Medulla oblongata (tissue), 1 donor: ENCODE results near the gene FLNB.

ENCODE experiments used
- DNase-seq: peaks from one replicate; pipeline ENCODE4 v3.0.0-alpha.2; 2015; ENCODE audit errors: extremely low spot score

FLNB gene

DNA sequence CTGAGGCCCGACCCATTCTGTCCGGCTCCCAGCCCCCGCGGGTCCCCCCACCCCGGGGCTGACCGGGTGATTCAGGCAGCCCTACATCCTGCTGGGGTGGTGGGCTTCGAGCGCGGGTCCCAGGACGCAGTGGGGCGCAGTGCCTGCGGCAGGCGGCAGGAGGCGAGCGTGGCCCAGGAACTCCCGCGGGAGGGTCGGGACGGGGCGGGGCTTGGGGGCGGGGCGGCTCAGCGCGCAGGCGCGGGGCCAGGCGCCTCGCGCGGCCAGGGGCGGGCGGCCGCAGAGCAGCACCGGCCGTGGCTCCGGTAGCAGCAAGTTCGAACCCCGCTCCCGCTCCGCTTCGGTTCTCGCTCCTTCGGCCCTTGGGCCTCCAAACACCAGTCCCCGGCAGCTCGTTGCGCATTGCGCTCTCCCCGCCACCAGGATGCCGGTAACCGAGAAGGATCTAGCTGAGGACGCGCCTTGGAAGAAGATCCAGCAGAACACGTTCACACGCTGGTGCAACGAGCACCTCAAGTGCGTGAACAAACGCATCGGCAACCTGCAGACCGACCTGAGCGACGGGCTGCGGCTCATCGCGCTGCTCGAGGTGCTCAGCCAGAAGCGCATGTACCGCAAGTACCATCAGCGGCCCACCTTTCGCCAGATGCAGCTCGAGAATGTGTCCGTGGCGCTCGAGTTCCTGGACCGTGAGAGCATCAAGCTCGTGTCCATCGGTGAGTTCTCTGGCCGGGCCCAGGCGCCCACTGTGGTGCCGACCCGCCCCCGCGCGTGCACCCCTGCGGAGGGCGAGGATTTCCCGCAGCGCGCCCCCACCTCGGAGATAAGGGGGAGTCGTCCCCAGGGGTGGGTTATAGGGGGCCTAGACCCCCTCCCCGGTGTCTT is at the start of gene FLNB:
Gene FLNB (plus strand): TSS at position 282 of the 885 bp plus-strand sequence. CDS start 143 bp downstream, at position 425.
- peak; percentile 74 for DNase-seq

DNA sequence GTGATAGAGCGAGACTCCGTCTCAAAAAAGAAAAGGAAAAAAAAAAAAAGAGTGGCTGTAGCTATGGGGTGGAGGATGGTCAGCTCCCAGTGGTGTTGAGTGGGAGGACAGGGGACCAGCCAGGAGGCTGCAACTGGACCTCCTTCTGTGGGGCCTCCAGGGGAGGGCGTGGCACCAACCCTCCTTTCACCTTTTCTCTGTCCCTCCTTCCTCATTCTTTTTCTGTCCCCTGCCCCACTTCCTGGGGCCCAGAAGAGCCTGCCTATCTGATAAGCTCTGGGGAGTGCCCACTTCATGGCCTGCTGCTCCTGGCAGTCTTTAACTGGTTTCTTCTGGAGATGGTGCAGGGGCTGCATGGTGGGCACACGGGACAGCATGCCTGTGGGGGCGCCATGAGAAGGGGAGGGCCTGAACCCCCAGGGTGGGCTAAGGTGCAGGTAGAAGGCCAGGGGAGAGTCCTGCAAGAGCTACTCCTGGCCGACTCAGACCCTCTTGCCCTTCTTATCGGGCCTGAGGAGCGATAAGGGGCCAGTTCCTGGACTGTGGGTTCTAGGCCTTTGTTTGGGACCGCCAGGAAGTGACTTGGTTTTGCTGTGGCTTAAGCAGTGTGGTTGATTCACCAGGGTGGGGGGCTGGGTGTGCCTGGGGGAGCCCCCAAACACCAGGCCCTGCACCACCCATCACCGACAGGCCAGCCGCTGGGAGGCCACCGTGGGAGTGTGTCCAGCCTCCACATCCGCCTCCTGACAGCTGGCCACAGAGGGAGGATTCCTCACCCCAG is 49.4 kb upstream of the FLNB start:
- DNase-seq, result no peak

DNA sequence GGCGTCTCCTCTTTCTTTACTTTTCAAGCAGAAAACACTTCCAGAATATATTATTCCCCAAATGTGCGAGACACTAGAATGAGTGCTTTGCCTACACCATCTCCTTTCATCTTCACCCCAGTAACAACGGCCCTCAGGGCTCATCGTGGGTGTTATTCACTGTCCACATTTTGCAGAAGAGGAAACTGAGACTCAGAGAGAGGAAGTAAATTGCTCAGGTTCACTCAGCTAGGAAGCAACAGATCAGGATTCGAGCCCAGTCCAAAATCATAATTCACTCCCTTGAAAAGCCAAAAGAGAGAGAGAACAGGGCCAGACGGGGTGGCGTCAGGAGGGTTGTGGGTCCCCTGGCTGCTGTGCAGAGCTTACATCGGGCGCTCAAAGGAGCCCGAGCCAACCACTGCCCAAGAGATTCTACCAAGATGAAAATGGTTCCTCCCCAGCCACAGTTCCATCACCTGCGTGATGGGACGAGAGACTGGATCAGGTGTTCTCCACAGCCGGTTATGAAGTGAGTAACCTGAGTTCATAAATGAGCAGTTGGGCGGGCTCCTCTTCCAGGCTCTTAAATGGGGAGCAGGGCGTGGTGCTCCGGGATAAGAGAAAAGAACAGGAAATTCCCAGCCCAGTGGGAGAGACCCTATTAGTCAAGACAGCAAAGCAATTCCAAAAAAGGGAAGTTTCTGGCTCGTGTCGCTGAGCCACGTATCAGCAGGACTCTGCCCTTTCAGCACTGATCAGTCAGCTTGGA is 48.6 kb upstream of the FLNB start:
- DNase-seq, result no peak

DNA sequence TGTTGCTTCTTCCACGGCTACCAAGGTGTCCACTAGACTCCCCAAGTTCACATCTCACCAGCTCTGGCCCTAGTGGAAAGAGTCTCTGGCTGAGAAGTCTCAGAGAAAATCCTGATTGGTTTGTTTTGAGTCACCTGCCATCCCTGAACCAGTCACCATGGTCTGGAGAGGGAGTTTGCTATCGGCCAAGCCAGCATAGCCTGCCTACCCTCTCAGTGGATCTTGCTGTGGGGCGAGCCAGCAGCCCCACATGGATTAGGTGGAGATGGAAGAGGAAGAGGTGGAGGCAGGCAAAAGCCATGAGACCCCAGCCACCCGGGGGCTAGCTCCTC is 48.1 kb upstream of the FLNB start:
- DNase-seq, result no peak

GRCh38 chr3:57961177-57961827 is 46.9 kb upstream of the FLNB start:
- no peak for DNase-seq

- no peak for DNase-seq
Observed at GRCh38 chr3:57961828-57962447, 46.3 kb upstream of the FLNB start.

DNA sequence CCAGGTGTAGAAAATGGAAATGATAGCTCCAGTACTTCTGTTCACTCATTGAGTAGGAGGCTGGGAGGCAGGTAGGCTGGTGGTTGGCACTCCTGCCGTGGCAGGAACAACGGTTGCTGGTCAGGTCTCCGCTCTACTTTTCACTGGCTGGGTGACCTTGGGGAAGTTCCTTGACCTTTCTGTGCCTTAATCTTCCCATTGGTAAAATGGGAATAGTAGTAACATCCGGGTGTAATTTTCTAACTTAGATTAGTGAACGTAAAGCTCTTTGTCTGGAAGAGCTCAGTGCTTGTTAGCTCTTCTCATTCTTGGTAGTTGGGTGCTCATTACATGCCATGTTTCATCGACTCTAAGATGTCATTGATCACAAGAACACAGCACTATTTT is 45.8 kb upstream of the FLNB start:
- no peak for DNase-seq

- DNase-seq, result no peak
Observed at GRCh38 chr3:57963811-57964346, 44.3 kb upstream of the FLNB start.

GRCh38 chr3:57966829-57967228 is 41.4 kb upstream of the FLNB start:
- DNase-seq, result no peak

- DNase-seq, result no peak
Observed at GRCh38 chr3:57967590-57967989, 40.6 kb upstream of the FLNB start.

- DNase-seq, result no peak
Observed at GRCh38 chr3:57968501-57968900, 39.7 kb upstream of the FLNB start.

- no peak for DNase-seq
Observed at GRCh38 chr3:57971975-57972374, 36.2 kb upstream of the FLNB start.

DNA sequence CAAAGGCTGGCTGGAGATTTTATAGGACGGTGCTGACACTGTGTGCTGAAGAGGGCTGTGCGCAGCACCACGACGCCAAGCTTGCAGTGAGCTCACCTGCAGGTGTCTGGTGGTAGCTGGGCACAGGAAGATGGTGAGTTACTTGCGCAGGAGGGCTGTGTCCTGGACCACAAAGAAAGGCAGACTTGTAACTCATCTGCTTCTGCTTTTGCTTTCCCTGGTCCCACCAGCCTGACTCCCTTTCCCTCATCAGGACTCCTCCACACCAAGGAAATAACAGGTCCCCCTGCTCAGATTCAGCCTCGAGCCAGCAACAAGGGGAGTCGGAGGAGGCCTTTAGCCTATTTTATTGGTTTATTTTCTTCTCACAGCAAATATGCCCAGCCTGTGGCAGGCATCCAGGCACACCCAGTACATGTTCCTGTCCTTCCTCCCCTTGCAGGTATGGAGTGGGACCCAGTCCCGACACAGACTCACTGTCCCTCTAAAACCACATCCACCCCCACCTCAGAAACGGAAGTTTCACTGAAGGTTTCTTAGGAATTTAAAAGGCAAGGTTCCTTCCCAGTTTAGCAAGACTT is 35.6 kb upstream of the FLNB start:
- DNase-seq, result no peak

DNA sequence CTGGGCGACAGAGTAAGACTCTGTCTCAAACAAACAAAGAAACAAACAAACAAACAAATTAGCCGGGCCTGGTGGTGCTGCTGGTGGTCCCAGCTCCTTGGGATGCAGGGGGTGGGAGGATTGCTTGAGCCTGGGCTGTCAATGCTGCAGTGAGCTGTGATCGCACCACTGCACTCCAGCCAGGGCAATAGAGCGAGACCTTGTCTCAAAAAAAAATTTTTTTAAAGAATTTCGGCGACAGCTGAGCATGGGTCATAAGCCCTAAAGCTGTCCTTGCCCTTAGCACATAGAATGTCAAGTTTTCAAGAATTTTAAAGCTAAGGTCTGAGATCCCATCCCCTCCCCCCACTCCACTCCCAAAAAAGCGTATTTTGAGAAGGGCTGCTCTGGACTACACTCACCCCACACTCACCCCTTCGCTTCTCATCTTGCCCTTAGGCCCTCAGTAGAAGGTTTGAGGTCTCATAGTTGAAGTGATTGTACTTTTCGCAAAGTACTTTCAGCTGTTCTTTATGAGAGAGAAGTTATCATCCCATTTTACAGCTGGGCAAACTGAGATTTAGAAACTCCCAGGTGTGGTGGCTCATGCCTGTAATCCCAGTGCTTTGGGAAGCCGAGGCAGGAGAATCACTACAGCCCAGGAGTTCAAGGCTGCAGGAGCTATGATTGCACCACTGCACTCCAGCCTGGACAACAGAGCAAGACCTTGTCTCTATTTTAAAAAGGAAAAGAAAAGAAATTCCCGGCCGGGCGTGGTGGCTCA is 34.3 kb upstream of the FLNB start:
- DNase-seq, result no peak

GRCh38 chr3:57974796-57975388 is 33.3 kb upstream of the FLNB start:
- no peak for DNase-seq

GRCh38 chr3:57977818-57978235 is 30.4 kb upstream of the FLNB start:
- DNase-seq, result no peak

- no peak for DNase-seq
Observed at GRCh38 chr3:57978316-57978715, 29.9 kb upstream of the FLNB start.

DNA sequence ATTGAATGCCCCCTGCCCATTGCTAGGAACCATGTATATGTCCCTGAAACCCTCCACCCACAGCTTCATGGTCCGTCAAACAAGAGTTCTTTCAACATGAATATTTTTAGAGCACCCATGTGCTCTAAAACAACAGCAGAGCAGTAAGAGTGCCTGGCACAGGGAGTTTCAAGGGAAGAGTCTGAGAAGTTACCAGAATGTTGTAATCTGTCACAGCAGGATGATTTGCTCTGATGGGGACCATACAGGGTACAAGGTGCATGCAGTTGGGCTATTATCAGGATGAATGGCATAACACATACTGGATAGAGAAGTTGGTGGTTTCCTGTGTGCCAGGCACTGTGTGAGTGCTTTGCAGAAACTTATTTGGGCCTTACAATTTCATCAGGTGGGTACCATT is 27.8 kb upstream of the FLNB start:
- DNase-seq, result no peak

- DNase-seq, result no peak
Observed at GRCh38 chr3:57981483-57982087, 26.6 kb upstream of the FLNB start.
